HG03439 (cell line): ENCODE results near the gene LRP10.

Source experiments
- ATAC-seq: cut with Tn5 transposase; IDR thresholded peaks from one replicate; pipeline ENCODE4 v1.9.1; 2021; ENCODE audit warnings: mild to moderate bottlenecking, moderate library complexity; ENCODE audit not compliant: unreplicated experiment

The LRP10 gene

DNA sequence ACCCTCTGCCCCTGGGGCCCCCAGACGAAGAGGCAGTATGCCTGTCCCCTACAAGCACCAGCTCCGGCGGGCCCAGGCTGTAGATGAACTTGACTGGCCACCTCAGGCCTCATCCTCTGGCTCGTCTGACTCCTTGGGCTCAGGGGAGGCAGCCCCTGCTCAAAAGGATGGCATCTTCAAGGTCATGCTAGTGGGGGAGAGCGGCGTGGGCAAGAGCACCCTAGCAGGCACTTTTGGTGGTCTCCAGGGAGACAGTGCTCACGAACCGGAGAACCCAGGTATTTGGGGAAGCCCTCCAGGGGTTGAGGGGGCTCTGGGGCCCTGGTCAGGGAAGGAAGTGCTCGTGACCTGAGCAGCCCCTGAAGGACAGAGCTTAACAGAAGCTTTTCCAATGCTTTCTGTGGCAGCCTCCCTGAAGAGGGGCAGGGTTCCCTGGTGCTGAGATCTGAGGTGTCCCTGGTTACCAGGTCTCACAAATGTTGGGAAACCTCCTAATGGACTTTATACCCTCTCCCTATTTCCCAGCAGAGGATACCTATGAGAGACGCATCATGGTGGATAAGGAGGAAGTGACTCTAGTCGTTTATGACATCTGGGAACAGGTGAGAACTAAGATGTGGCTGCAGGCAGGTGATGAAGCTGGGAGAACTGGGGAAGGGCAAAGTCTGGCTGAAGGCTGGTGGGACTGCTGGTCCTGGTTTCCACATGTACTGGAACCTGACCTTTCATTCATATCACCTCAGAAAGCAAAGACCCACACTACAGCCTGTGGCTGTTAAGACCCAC lies 13.4 kb downstream of the LRP10 start:
- ATAC-seq = no peak

DNA sequence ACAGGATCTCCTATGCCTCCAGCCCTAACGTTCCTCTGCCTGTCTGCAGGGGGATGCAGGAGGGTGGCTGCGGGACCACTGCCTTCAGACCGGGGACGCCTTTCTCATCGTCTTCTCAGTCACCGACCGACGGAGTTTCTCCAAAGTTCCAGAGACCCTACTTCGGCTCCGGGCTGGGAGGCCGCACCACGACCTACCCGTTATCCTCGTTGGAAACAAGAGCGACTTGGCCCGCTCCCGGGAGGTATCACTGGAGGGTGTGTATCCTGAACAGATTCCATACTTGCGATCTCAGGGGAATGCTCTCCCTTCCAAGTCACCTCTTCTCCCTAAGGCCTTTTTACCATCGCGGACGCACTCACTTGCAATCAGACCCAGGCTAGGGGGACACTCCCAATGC lies 14.4 kb downstream of the LRP10 start:
- no peak for ATAC-seq

GRCh38 chr14:22886500-22887259 lies 15.1 kb downstream of the LRP10 start:
- ATAC-seq = peak; percentile 58

GRCh38 chr14:22887260-22887989 lies 15.9 kb downstream of the LRP10 start:
- peak; percentile 40 for ATAC-seq

DNA sequence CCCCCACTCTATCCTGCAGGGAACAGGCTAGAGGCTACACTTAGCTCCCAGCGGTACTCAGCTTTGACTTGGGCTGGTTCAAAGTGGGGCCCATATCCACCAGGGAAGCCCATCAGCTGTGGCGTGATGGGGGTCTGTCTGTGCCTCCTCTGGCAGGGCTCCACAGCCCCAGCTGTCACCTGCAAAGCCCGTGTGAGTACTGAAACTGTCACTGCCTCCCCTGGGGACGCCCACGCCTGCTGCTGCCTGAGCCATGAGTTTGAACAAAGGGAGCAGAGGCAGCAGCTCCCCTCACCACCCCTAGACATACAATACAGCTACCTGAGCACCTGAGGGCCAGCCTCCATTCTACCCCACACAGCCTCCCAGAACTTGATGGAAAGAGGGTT lies 16.4 kb downstream of the LRP10 start:
- peak; percentile 39 for ATAC-seq

- ATAC-seq = no peak
Measured at GRCh38 chr14:22888662-22889061, 17.1 kb downstream of the LRP10 start.

DNA sequence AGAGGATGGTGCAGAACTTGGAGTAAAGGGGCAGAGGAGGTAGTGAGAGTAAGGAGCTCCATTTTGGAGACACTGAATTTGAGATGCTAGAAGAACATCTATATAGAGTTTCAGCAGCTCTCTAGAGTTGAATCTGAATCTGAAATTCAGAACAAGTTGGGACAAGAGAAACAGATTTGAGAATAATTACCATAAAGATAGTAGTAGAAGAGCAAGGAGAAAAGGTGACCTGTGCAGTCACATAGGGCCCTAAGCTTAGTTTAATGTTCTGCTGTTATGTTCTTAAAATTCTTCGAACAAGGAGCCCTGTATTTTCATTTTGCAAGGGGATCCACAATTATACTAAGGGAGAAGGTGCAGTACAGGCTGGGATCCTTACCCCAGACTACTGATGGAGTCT lies 18.9 kb downstream of the LRP10 start:
- ATAC-seq = no peak

DNA sequence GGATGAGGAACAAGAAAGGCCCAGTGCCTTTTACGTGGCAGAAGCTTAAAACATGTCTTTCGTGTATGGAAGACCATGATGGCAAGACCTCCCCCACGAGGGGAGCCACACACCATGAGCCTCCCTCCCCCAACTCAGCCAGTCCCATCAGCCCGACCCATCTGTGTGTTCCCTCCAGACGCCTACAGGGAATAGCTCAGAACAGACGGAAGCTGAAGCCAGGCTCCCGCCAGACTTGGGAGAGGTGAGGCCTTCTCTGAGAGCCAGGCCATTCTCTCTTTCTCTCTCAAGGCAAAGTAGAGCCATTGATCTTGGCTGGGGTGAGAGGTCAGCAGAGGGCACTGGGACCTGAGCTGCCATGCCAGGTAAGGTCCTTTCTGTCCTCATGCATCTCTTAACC lies 20.9 kb downstream of the LRP10 start:
- no peak for ATAC-seq

GRCh38 chr14:22893706-22894105 lies 22.2 kb downstream of the LRP10 start:
- ATAC-seq = no peak

DNA sequence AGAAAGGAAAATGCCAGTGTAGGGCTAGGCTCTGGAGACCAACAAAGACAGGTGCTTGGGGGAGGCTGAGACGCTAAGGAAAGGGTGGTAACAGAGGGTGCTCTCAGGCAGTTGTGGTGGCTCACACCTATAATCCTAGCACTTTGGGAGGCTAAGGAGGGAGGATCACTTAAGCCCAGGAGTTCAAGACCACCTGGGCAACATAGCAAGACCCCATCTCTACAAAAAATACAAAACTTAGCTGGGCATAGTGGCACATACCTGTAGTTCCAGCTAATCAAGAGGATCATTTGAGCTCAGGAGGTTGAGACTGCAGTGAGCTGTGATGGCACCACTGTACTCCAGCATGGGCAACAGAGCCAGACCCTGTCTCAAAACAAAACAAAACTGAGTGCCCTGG lies 23.9 kb downstream of the LRP10 start:
- ATAC-seq = no peak

DNA sequence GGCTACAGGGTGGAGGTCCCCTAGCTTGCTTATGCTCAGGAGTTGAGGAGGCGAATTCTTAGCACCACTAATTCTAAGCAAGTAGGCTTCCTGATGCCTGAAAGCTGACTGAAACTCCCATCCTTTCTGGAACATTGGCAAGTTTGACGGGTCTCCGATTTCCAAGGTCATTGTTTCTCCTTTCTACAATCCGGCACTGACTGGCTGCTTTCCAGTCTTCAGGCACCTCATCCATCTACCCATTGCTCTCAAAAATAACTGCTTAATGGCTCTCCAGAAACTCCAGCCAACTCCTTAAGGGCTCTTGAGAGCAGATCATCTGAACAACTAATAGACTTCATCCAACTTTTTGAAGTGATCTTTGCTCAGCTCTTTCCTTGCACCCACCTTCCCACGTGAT lies 24.8 kb downstream of the LRP10 start:
- no peak for ATAC-seq

DNA sequence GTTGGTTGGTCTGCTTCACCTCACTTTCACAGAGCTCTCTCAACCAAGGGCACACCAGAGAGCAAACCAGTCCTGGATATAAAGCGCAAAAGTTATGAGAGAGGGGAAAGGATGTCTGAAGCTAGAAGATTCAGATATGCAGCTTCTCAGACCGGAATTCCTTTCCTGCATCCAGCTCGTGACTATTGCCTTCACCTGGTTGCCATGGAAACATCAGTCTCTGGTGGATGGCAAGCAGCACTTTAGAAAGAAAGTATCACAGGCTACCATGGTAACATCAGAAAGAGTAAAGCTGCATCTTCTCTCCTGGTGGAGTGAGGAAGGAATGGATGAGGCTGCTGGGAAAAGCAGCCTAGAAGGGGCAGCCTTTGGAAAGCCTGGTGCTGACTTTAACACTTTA lies 25.2 kb downstream of the LRP10 start:
- ATAC-seq = no peak

GRCh38 chr14:22897357-22897756 lies 25.8 kb downstream of the LRP10 start:
- no peak for ATAC-seq

DNA sequence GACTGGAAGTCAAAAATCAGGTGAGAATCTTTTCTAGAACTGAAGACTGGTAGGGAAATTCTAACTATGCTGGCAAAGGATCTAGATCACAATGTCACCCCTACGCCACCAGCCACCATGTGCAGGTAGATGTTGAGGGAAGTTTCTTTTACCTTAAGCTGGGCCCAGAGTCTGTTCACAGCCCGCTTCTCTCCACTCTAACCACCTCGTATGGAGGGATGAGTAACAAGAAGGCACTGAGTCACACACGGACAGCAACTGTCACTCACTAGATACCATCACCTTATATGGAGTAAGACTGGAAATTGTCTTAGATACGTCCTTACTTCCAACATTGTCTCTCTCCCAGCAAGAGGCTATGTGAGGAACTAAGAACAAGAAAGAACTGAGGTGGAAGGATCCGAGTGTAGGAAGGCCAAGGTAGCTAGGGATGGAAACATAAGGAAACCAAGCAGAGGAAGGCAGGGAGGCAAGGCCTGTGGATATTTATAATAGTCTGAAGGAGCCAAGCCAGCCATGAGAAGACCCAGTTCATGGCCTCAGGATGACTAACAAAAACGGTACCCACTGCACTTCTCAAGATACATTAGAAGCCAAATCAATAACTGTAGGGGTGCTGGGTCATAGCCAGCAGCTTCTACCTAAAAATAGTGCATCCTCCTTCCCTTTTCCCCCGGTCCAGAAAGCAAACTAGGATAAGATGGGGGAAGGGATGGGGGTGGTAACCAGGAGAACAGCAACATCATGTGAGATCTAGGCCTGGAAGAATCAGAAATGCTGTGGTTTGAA lies 27.0 kb downstream of the LRP10 start:
- ATAC-seq = no peak

GRCh38 chr14:22900081-22900799 lies 28.7 kb downstream of the LRP10 start:
- no peak for ATAC-seq

DNA sequence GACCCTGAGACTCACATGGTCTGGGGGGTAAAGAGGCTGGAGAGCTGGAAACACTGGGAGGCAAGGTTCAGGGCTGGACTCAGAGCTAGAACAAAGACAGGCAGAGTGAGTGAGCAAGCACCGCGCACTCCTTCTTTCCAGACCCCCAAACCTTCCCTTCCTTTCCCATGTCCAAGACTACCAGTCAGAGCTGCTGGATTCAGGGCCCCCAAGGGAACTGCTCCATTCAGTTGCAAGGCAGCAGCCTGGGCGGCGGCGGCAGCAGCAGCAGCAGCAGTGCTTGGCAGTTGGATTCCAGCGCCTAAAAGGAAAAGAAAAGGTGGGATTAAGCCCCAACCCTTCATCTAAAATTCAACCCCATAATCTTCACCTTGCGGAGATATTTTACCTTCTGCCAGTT lies 30.3 kb downstream of the LRP10 start:
- ATAC-seq = no peak

DNA sequence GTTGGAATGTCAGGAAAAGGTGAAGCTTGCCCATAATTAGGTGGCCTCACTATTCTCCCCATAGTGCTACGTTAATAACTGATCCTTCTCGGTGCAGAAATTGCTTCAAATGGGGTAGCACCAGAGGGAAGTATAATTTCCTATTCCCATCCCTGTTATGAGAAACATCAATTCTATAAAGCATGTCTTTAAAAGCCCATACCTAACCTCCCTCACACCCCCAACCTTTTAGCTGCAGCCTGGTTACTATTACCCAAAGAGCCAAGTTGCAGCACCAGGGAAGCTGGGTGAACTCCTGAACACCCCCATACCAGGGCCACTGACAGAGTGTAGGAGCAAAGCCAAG lies 32.2 kb downstream of the LRP10 start:
- ATAC-seq = no peak

GRCh38 chr14:22905627-22906026 lies 34.1 kb downstream of the LRP10 start:
- ATAC-seq = no peak

- ATAC-seq = no peak
Measured at GRCh38 chr14:22906073-22906472, 34.5 kb downstream of the LRP10 start.

DNA sequence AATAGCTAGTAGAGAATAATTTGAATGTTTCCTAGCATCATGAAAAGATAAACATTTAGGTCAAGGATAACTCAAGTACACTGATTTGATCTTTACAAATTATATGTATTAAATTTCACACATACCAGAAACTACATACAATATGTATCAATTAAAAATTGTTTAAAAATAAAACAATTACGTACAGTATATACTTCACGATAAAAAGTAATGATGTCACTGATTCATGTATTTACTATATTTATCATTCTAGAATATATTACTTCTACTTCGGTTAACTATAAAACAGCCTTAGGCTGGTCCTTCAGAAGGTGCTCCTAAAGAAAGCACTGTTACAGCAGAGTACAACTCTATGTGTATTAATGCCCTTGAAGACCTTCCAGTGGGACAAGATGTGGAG lies 35.9 kb downstream of the LRP10 start:
- ATAC-seq = no peak
